Fibroblast of the aortic adventitia (primary cell): Measurements from ENCODE around the gene RTN4IP1. TPM values are rescaled to one million over a fixed set of nuclear protein-coding genes. Genes with fewer than 3 reads are reported as not detected.
A peak's percentile ranks its signal among the peaks of the same experiment; 100 is the strongest.
"Not testable (repeated sequence)": the region's sequence is repeated elsewhere in the genome, so short reads cannot be mapped to it uniquely, and the experiment has no call there.

Source experiments
- DNase-seq: peaks from one replicate; pipeline ENCODE4 v3.0.0-alpha.2; 2010; ENCODE audit warnings: low read depth
- H3K4me3 ChIP-seq: 2 replicates; pipeline ENCODE4 v1.5.1; 2011; ENCODE audit warnings: low read depth, mild to moderate bottlenecking, control low read depth, low read length, moderate library complexity
- CTCF ChIP-seq: IDR thresholded peaks from 2 replicates; pipeline ENCODE4 v1.5.1; 2011; ENCODE audit warnings: mild to moderate bottlenecking, low read length, control low read depth, inconsistent platforms; ENCODE audit not compliant: insufficient read depth
- total RNA-seq: library from RNA; depleted of rRNA; stranded (reverse); fragments of >200 nt; gene quantifications from 2 replicates; pipeline ENCODE4 v1.2.3, GENCODE V29; 2012; ENCODE audit warnings: low replicate concordance

The RTN4IP1 gene
- total RNA-seq, 1 donor: 7.6 TPM

GRCh38 chr6:106600329-106600728 lies 29.0 kb downstream of the RTN4IP1 start:
- H3K4me3 ChIP-seq: no peak overlapping the region
- TF ChIP-seq CTCF: no peak
- DNase-seq: no peak

DNA sequence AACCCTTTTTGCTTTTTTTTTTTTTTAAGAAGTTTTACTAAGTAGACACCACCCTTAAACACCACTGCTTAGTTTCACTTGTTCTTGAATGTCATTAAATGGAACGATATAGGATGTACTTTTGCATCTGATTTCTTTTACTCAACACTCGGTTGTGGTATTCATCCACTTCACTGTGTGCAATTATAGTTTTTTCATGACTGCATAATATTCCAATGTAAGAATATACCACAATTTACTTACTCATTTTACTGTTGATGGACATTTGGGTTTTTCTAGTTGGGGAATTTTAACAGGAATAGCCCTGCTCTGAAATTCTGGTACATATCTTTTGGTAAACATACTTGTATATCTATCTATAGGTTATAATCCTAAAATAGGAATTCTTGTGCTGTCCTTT lies 29.9 kb downstream of the RTN4IP1 start:
- DNase-seq: no peak
- H3K4me3 ChIP-seq: no peak overlapping the region
- TF ChIP-seq CTCF: no peak

GRCh38 chr6:106591111-106591825 lies 38.0 kb downstream of the RTN4IP1 start:
- TF ChIP-seq CTCF: no peak
- H3K4me3 ChIP-seq: no peak overlapping the region

DNA sequence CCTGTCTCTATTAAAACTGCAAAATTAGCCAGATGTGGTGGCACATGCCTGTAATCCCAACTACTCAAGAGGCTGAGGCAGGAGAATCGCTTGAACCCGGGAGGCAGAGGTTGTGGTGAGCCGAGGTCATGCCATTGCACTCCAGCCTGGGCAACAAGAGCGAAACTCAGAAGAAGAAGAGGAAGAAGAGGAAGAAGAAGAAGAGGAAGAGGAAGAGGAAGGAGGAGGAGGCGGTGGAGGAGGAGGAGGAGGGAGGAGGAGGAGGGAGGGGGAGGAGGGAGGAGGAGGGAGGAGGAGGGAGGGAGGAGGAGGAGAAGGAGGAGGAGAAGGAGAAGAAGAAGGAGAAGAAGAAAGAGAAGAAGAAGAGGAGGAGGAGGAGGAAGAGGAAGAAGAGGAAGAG lies 40.4 kb downstream of the RTN4IP1 start:
- H3K4me3 ChIP-seq, DNase-seq: not testable (repeated sequence)

More at GRCh38 chr6:106591111-106591825, 38.0 kb downstream of the RTN4IP1 start:
- peak; percentile 85 for DNase-seq

DNA sequence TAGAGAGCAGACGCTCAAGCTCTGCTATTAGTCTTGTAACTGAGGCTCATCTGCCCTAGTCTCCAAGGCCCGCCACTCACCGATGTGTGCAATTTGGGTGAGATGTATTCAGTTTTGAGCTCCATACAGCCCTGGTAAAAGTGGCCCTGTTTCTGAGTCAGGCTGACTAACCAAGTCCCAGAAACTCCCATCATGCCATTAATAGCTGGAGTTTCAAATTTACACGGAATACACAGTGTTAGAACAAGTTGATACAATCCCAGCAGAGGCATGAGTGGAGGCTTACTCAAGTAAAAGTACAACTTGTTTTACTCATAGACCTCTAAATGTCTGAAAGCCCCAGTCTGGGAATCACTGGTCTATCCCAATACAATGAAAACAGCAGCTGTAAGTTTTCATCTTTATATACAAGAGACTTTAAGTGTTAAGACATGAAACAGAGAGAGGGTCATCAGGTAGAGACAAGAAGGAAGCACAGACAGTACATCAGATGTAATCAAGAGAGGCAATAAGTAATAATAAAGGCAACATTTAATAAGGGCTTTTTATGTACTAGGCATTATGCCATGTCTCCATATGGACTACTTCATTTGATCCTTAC lies 42.4 kb downstream of the RTN4IP1 start:
- no peak for DNase-seq
- no peak overlapping the region for H3K4me3 ChIP-seq
- no peak for TF ChIP-seq CTCF

DNA sequence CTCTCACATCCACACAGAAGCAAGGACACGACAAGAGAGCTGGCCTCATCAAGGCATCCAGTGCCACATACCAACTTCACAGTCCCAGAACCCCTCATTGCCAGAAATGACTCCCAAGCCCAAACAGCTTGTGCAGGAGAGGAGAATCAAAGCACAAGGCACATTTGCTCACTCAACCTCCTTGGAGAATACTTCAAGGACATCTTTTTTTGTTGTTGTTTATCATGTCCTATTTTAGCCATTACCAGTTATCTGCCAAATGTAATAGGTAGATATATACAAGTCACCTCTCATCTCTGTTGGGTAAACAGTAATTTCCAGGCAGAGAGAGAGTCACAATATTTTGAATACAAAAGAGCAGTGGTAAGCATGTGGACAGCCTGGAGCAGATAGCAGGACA lies 47.8 kb downstream of the RTN4IP1 start:
- no peak for TF ChIP-seq CTCF
- no peak for DNase-seq
- H3K4me3 ChIP-seq: no peak overlapping the region

DNA sequence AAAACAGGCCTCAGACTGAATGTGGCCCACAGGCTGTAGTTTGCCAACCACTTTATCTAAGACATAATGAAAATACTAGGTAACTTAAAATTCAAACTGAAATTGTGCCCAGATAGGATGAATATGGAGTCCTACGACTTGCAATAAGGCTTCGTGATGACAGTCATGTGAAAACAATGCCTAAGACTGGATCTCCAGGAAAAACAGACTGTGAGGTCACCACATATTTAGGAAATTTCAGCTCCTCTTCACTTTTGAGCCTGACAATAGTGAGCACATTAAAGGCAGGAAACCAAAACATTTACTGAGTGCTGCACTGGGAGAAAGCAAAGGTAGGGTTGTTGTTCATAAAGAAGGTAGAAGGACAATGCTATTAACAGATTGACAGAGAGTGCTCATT lies 50.0 kb downstream of the RTN4IP1 start:
- TF ChIP-seq CTCF: no peak
- DNase-seq: no peak
- no peak overlapping the region for H3K4me3 ChIP-seq
